Mucosa of descending colon (tissue), 3 donors: ENCODE results near the gene IGIP. TPM values are rescaled to one million over a fixed set of nuclear protein-coding genes. Genes with fewer than 3 reads are reported as not detected.

ENCODE experiments used
- ATAC-seq: fragments of 200-7000 bp; cut with Tn5 transposase; one replicate; pipeline ENCODE4 v1.9.1; 2020; ENCODE audit warnings: mild to moderate bottlenecking, moderate library complexity
- DNase-seq, 3 donors: peaks; one replicate each; pipeline ENCODE4 v3.0.0-alpha.2; 2020
- H3K36me3 ChIP-seq: fragments of 200-600 bp; one replicate; pipeline ENCODE4 v1.8.0; 2021; ENCODE audit warnings: low read depth, mild to moderate bottlenecking
- H3K4me1 ChIP-seq: fragments of 200-600 bp; one replicate; pipeline ENCODE4 v1.8.0; 2021; ENCODE audit warnings: low read depth, mild to moderate bottlenecking
- H3K4me3 ChIP-seq: fragments of 200-600 bp; one replicate; pipeline ENCODE4 v1.8.0; 2021; ENCODE audit warnings: mild to moderate bottlenecking
- H3K9me3 ChIP-seq: fragments of 200-600 bp; one replicate; pipeline ENCODE4 v1.8.0; 2021; ENCODE audit warnings: mild to moderate bottlenecking
- intact Hi-C, 2 donors: fragments of 100-400 bp; cut with DNase I in 1 of 2; cut with micrococcal nuclease in 1 of 2; formaldehyde crosslinking; loops; one replicate each; pipeline versions ENCODE4 v1.11.0 to v1.11.1; 2022; cut with DNase I, micrococcal nuclease
- total RNA-seq, 3 donors: library from RNA; stranded (reverse); fragmentation: NEBNext Ultra II Directional in 2 of 3; extraction: Animal tissue kit (Norgen Biotek cat#: 25700) in 2 of 3; gene quantifications; one replicate each; pipeline versions ENCODE4 v1.2.1 to v1.2.4, GENCODE V29; 2021 to 2023
- TF ChIP-seq, protein P1 (sequence below): fragments of 200-600 bp; IDR thresholded peaks from one replicate; pipeline ENCODE4 v1.8.0; 2022; ENCODE audit warnings: antibody characterized with exemption, mild to moderate bottlenecking
- donor health status: DM: no; HTN: no; CAD: no; lungs with moderate emphysema.
- donor health status: DM: no; HTN: no; CAD: no.
- donor health status: DM: no; HTN: yes; CAD: no.

The IGIP gene
- total RNA-seq, 3 donors from 2014 or later = 8.1 to 25.1 (median 9.8) TPM

DNA sequence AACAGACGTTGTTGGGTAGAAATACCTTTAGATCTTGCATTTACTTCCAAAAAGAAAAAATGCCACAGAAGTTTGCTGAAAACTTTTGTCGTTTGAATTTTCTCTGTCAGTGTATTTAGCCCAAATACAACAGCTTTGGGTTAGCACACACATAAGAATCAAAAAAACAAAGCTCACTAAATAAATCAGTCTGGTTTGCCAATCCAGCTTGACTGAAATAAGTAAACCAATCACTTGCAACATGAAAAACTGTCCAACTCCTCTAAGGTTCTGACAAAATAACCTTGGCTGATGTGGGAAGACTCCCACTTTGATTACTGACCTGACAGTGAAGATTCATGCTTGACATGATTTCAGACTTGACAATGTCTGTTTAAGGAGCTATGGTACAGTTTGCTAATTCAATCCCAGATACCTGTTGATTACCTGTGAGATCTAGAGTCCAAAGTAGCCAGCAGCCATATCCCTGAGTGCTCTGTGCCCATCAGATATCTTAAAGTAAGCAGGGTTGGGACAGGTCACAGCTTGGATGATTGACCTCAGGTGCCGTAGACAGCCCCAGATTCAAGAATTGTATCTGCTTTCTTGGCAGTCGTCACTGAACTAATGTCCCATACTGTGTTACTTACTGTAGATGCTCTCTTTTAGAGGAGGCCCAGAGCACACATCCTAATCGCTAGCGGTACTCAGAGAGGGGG, 727 bp downstream of the IGIP start:
- TF ChIP-seq, protein P1, sequence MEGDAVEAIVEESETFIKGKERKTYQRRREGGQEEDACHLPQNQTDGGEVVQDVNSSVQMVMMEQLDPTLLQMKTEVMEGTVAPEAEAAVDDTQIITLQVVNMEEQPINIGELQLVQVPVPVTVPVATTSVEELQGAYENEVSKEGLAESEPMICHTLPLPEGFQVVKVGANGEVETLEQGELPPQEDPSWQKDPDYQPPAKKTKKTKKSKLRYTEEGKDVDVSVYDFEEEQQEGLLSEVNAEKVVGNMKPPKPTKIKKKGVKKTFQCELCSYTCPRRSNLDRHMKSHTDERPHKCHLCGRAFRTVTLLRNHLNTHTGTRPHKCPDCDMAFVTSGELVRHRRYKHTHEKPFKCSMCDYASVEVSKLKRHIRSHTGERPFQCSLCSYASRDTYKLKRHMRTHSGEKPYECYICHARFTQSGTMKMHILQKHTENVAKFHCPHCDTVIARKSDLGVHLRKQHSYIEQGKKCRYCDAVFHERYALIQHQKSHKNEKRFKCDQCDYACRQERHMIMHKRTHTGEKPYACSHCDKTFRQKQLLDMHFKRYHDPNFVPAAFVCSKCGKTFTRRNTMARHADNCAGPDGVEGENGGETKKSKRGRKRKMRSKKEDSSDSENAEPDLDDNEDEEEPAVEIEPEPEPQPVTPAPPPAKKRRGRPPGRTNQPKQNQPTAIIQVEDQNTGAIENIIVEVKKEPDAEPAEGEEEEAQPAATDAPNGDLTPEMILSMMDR = no peak

DNA sequence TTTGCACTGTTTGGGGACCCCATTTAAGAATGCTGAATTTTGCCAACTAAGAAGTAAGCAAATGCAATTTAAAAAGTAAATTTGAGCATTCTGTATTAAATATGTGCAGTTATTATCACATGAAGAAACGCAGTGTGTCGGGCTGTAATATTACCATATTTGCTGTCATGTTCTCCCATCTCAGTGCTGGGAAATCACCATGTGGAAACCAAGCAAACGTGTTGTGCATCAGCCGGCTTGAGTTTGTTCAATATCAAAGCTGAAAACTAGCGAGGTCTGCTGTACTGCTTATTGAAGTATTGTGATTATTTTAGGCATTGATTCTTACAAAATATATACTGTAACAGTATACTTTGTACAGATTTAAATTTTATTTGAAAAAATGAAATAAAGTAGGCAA, 2.6 kb downstream of the IGIP start:
- Histone ChIP-seq H3K9me3 (no peaks in the 10 kb centered on the region), H3K36me3 (no peaks in the 10 kb centered on the region), H3K4me3 (no peak overlapping the region), H3K4me1 (no peaks in the 10 kb centered on the region)
- DNase-seq (no peak), ATAC-seq (no peak)
- TF ChIP-seq, protein P1 = no peak
- intact Hi-C loops = no loop called here

More for the DNA sequence above, 727 bp downstream of the IGIP start:
- ATAC-seq = no peak
- no peak for DNase-seq
- Histone ChIP-seq H3K36me3 (no peaks in the 10 kb centered on the region), H3K9me3 (no peaks in the 10 kb centered on the region), H3K4me3 (no peak overlapping the region), H3K4me1 (no peaks in the 10 kb centered on the region)
- intact Hi-C loops = no loop called here

DNA sequence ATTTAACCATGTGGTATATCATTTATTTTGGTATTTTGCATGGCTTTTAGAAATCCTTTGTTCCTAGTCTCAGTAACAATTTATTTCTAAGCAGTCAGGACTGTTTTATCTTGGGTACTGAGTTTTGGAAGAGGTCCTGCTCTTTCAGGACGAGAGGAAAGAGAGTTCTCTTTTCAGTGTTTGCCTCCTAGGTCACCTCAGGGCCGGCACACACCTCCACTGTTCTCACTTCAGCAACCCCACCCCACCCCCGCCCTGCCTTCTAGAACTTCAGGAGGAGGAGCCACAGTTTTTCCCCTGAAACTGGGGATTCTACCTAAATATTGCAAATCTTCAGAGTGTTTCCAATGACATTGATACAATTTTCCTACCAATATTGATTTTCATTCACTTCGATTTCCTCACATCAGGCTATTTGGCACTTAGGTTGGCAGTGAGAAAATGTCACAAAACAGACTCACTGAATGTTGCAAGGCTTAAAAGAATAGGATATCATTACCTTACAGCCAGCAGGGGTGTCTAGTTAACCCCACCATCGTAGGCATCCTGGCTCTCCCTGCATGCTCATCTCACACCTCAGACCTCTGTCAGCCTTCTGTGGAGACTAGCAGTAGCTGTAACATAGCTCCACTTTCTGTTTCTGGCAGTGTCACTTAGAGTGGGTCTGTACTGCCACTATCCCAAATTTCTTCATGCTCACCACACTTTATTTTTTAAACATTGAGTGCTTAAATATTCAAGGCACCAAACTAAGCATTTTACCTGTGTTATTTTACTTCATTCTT, 5.4 kb downstream of the IGIP start:
- Histone ChIP-seq H3K36me3 (no peaks in the 10 kb centered on the region), H3K4me1 (no peaks in the 10 kb centered on the region), H3K4me3 (no peak overlapping the region), H3K9me3 (no peaks in the 10 kb centered on the region)
- TF ChIP-seq, protein P1 = no peak
- intact Hi-C loops = no loop called here
- DNase-seq (no peak), ATAC-seq (no peak)

DNA sequence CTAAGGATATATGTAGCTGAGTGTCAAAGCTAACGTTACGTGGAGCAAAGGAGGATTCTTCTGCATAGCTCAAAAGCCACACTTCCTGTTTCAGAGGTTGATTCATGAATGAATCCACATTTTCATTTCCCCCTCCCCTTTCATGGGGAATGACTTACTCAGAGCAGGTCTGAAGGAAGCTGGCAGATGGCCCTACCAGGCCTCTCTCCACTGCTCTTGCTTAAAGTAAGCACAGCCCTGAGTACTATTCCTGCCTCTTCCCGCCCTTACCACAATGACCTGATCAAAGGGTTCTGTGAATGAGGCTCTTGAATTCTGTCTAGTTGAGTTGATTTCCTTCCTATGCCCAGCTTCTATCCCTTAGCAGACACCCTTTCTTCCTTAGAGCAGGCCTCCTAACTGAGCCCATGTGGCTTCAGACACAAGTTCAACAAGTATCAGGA, 6.3 kb downstream of the IGIP start:
- no peak overlapping the region for H3K4me3 ChIP-seq
- TF ChIP-seq, protein P1 = no peak
- no peaks in the 10 kb centered on the region for H3K9me3 ChIP-seq
- intact Hi-C loops = no loop called here
- no peak for DNase-seq
- ATAC-seq = peak; percentile 57
- no peaks in the 10 kb centered on the region for H3K36me3 ChIP-seq
- no peaks in the 10 kb centered on the region for H3K4me1 ChIP-seq

DNA sequence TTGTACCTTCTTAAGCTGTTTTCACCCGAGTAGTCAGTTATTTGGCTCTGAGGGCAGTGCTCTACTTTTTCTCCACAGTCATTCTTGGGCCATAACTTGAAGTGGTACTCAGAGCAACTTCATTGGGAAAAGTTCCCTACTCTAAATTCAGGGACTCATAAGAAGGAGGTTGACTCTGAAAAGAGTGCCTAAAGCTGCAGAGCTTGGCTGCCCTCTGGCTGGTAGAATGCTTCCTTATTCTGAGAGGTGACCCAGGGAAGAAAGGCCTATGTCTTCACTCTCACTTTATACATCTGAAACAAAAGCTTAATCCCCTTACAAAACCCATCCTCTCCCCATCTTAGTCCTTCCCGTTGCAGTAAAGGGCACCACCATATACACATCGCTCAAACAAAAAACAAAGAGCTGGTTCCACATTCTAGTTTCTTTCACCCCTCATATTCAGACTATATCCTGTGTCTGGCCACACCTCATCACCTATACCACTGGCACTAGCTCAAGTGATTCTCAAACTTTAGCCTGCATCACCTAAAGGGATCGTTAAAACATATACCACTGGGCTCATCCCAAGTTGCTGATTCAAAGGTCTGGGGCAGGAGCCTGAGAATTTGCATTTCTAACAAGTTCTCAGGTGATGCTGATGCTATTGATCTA, 7.9 kb downstream of the IGIP start:
- no peak overlapping the region for H3K4me3 ChIP-seq
- TF ChIP-seq, protein P1 = no peak
- no peaks in the 10 kb centered on the region for H3K4me1 ChIP-seq
- H3K36me3 ChIP-seq = no peaks in the 10 kb centered on the region
- no peaks in the 10 kb centered on the region for H3K9me3 ChIP-seq
- DNase-seq = no peak
- ATAC-seq = no peak
- intact Hi-C loops = no loop called here
